SK-N-MC (cell line): ENCODE results near the gene ALOX15B.

Experiments
- EZH2 ChIP-seq: fragments of 200-600 bp; sonication (generic); IDR thresholded peaks from one replicate; pipeline ENCODE4 v1.6.1; 2017; ENCODE audit warnings: antibody characterized with exemption
- FOXP2 ChIP-seq: optimal IDR thresholded peaks from 2 replicates; pipeline ENCODE3; 2011; ENCODE audit warnings: mild to moderate bottlenecking, moderate library complexity; ENCODE audit not compliant: insufficient read depth; ENCODE audit errors: extremely low read length, control extremely low read depth
- POLR2AphosphoS5 ChIP-seq: IDR thresholded peaks from 2 replicates; pipeline ENCODE4 v1.6.1; 2012; ENCODE audit warnings: mild to moderate bottlenecking, low read depth, low read length, borderline replicate concordance

- TF ChIP-seq EZH2 (no peak), POLR2AphosphoS5 (no peak), FOXP2 (no peak)
Observed at GRCh38 chr17:7993972-7994589, 44.8 kb upstream of the ALOX15B start.
